HT1080 (cell line): ENCODE results near the gene PTBP1. TPM values are rescaled to one million over a fixed set of nuclear protein-coding genes. Genes with fewer than 3 reads are reported as not detected.
A peak's percentile ranks its signal among the peaks of the same experiment; 100 is the strongest.

ENCODE experiments used
- DNase-seq: peaks from one replicate; pipeline ENCODE4 v3.0.0-alpha.2; 2015; ENCODE audit warnings: low read depth
- polyA plus RNA-seq, 2 experiments: library from polyadenylated mRNA; depleted of rRNA; stranded (reverse); fragments of >200 nt; gene quantifications; 2 replicates each; pipeline ENCODE4 v1.2.3, GENCODE V29; 2015
- total RNA-seq: library from RNA; depleted of rRNA; stranded (reverse); fragments of >200 nt; shearing (Covaris generic); gene quantifications from 2 replicates; pipeline ENCODE4 v1.2.3, GENCODE V29; 2014; rRNA removed

PTBP1 gene
- total RNA-seq, result 276 and 447 TPM in 2 replicates
- polyA plus RNA-seq (2015; cell fraction: cytosol; rRNA removed), result 297 and 325 TPM in 2 replicates
- polyA plus RNA-seq (2015; cell fraction: nucleus; rRNA removed), result 595 and 598 TPM in 2 replicates

DNA sequence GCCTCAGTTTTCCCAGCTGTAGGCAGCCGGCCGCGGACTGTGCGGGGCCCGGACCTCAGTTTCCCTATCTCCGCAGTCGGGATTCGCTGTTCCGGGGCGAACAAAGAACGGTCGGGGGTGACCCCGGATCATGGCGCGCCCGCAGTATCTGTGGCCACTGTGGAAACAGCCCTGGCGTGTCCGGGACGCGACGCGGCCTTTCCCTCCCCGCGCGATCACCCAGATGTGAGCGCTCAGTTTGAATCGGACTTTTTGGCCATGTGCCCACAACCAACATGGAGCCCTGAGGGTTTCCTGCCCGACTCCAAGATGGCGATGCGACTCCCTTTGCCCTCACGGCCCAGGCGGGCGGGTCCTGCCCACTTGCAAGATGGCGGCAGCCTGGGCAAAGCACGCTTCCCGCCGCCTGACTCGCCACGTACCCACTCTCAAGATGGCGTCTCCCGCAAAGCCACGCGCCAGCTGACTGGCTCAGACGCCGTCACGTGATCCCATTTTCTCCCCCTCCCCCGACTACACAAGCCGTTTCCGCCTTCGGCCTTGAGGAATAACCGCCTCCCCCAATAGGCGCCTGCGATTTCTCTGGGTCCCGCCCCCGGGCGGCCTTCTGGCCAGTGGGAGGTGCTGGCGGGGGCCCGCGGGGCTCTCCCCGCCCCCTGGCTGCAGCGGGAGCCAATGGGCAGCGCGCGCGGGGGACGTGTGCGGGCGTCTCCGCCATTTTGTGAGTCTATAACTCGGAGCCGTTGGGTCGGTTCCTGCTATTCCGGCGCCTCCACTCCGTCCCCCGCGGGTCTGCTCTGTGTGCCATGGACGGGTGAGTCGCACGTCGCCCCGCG, at the start of gene PTBP1:
PTBP1 (plus strand) TSS at position 761 of the 836 bp plus-strand sequence; CDS start at position 807, 46 bp downstream.
- DNase-seq, result peak; percentile 100

DNA sequence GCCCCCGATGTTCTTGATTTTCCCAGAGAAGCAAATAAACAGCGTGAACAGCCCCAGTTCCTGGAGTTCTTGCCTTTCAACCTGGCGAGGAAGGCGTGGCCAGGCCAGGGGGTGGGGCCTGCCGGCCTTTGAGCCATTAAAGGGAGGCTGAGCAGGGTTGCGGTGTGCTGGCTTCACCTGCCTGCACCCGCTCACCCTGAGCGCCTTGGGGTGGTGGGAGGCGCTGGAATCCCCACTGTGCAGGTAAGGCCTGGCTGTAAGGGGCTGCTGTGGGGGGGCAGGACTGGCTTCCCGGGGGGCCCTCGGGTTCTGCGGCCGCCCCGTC, 49.0 kb upstream of the PTBP1 start:
- DNase-seq, result no peak

GRCh38 chr19:749811-750210, 47.4 kb upstream of the PTBP1 start:
- no peak for DNase-seq

- no peak for DNase-seq
Measured at GRCh38 chr19:750640-751423, 46.4 kb upstream of the PTBP1 start, which contains the start of gene MISP. Gene MISP, plus strand, starts transcription at chr19:751112. Its CDS starts 5,835 bp downstream, at chr19:756947.

GRCh38 chr19:751501-752341, 45.5 kb upstream of the PTBP1 start:
- DNase-seq, result peak; percentile 79

GRCh38 chr19:752652-753517, 44.4 kb upstream of the PTBP1 start:
- peak; percentile 72 for DNase-seq

GRCh38 chr19:754530-754929, 42.7 kb upstream of the PTBP1 start:
- no peak for DNase-seq

DNA sequence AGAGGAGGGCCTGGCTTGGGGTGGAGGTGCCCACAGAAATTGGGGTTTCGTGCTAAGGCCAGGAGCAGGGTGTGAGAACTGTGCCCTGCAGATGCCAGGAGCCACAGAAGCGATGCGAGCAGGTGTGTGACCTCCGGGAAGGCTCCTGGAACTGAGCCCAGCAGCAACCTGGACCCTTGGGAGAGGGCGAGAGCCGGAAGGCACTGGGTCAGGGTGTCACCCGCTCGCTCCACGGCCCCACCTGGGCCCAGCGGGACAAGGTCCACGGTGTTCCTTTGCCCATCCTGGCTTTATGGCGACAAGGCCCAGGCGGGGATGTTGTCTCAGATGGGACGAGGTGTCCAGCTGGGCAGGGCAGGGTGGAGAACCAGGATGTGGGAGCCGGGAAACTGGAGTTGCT, 42.2 kb upstream of the PTBP1 start:
- DNase-seq, result no peak

- DNase-seq, result peak; percentile 52
Measured at GRCh38 chr19:756236-756635, 41.0 kb upstream of the PTBP1 start.

- no peak for DNase-seq
Measured at GRCh38 chr19:756821-757688, 40.2 kb upstream of the PTBP1 start.

DNA sequence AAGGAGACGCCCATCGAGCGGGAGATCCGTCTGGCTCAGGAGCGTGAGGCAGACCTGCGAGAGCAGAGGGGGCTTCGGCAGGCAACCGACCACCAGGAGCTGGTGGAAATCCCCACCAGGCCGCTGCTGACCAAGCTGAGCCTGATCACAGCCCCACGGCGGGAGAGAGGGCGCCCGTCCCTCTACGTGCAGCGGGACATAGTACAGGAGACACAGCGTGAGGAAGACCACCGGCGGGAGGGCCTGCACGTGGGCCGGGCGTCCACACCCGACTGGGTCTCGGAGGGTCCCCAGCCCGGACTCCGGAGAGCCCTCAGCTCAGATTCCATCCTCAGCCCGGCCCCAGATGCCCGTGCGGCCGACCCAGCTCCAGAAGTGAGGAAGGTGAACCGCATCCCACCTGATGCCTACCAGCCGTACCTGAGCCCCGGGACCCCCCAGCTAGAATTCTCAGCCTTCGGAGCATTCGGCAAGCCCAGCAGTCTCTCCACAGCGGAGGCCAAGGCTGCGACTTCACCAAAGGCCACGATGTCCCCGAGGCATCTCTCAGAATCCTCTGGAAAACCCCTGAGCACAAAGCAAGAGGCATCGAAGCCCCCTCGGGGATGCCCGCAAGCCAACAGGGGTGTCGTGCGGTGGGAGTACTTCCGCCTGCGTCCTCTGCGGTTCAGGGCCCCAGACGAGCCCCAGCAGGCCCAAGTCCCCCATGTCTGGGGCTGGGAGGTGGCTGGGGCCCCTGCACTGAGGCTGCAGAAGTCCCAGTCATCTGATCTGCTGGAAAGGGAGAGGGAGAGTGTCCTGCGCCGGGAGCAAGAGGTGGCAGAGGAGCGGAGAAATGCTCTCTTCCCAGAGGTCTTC, 39.2 kb upstream of the PTBP1 start:
- DNase-seq, result no peak

DNA sequence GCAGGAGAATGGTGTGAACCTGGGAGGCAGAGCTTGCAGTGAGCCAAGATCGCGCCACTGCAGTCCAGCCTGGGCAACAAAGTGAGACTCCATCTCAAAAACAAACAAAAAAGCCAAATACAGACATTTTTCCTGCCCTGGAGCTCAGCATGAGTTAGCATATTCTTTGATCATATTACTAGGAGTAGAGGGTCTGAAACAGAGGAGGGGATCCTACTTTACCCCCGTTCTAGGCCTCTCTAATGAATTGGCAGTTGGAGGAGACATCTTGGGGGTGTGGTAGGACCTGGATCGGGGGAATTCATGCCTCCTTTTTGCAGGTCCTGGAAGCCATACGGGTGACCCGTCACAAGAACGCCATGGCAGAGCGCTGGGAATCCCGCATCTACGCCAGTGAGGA, 34.1 kb upstream of the PTBP1 start:
- no peak for DNase-seq

GRCh38 chr19:763869-764268, 33.4 kb upstream of the PTBP1 start:
- no peak for DNase-seq

- no peak for DNase-seq
Measured at GRCh38 chr19:764301-764700, 33.0 kb upstream of the PTBP1 start.

- DNase-seq, result no peak
Measured at GRCh38 chr19:765179-765738, 32.0 kb upstream of the PTBP1 start.

GRCh38 chr19:768424-768823, 28.8 kb upstream of the PTBP1 start:
- peak; percentile 29 for DNase-seq

GRCh38 chr19:769616-770015, 27.6 kb upstream of the PTBP1 start:
- no peak for DNase-seq

- DNase-seq, result peak; percentile 42
Measured at GRCh38 chr19:771332-771785, 25.9 kb upstream of the PTBP1 start.
